ENCODE results near the gene SNTG2.

Gene SNTG2

GRCh38 chr2:959457-959856 lies 8.8 kb downstream of the SNTG2 start:
- H3K27ac Mint-ChIP-seq, result no peak overlapping the region
- no peak overlapping the region for H3K4me3 Mint-ChIP-seq
- H3K9me3 Mint-ChIP-seq, result no peaks in the 10 kb centered on the region
- no peaks in the 10 kb centered on the region for H3K36me3 Mint-ChIP-seq (ENCODE audit: low read depth)
- H3K27me3 Mint-ChIP-seq (ENCODE audit: low read depth), result peaks cover 17% of the 10 kb centered on the region
- TF ChIP-seq CTCF (IDR thresholded peaks at IDR 0.05; ENCODE audit: unreplicated experiment in 3 of 3), result no peak
- H3K4me1 Mint-ChIP-seq, result peaks cover 27% of the 10 kb centered on the region

GRCh38 chr2:960061-960736 lies 9.6 kb downstream of the SNTG2 start:
- H3K27me3 Mint-ChIP-seq (ENCODE audit: low read depth), result peaks cover 13% of the 10 kb centered on the region
- no peak overlapping the region for H3K27ac Mint-ChIP-seq
- no peaks in the 10 kb centered on the region for H3K9me3 Mint-ChIP-seq
- H3K36me3 Mint-ChIP-seq (ENCODE audit: low read depth), result no peaks in the 10 kb centered on the region
- no peak overlapping the region for H3K4me3 Mint-ChIP-seq
- no peak for TF ChIP-seq CTCF (IDR thresholded peaks at IDR 0.05; ENCODE audit: unreplicated experiment in 3 of 3)
- H3K4me1 Mint-ChIP-seq, result peaks cover 27% of the 10 kb centered on the region

- no peaks in the 10 kb centered on the region for H3K36me3 Mint-ChIP-seq (ENCODE audit: low read depth)
- H3K27me3 Mint-ChIP-seq (ENCODE audit: low read depth), result peaks cover 13% of the 10 kb centered on the region
- peaks cover 27% of the 10 kb centered on the region for H3K4me1 Mint-ChIP-seq
- no peak overlapping the region for H3K27ac Mint-ChIP-seq
- no peak for TF ChIP-seq CTCF (IDR thresholded peaks at IDR 0.05; ENCODE audit: unreplicated experiment in 3 of 3)
- H3K9me3 Mint-ChIP-seq, result no peaks in the 10 kb centered on the region
- H3K4me3 Mint-ChIP-seq, result no peak overlapping the region
Observed at GRCh38 chr2:961786-962185, 11.1 kb downstream of the SNTG2 start.

GRCh38 chr2:963876-964275 lies 13.2 kb downstream of the SNTG2 start:
- Mint-ChIP-seq H3K4me1 (peaks cover 27% of the 10 kb centered on the region), H3K27me3 (ENCODE audit: low read depth) (peaks cover 10% of the 10 kb centered on the region), H3K27ac (no peak overlapping the region), H3K9me3 (peaks cover 14% of the 10 kb centered on the region), H3K4me3 (no peak overlapping the region), H3K36me3 (ENCODE audit: low read depth) (no peaks in the 10 kb centered on the region)
- no peak for TF ChIP-seq CTCF (IDR thresholded peaks at IDR 0.05; ENCODE audit: unreplicated experiment in 3 of 3)

- Mint-ChIP-seq H3K4me1 (peaks cover 22% of the 10 kb centered on the region), H3K27me3 (ENCODE audit: low read depth) (peaks cover 10% of the 10 kb centered on the region), H3K36me3 (ENCODE audit: low read depth) (no peaks in the 10 kb centered on the region), H3K4me3 (no peak overlapping the region), H3K9me3 (peaks cover 17% of the 10 kb centered on the region), H3K27ac (no peak overlapping the region)
- no peak for TF ChIP-seq CTCF (IDR thresholded peaks at IDR 0.05; ENCODE audit: unreplicated experiment in 3 of 3)
Observed at GRCh38 chr2:964562-964961, 13.9 kb downstream of the SNTG2 start.

GRCh38 chr2:965640-966147 lies 15.0 kb downstream of the SNTG2 start:
- Mint-ChIP-seq H3K27me3 (ENCODE audit: low read depth) (peaks cover 8% of the 10 kb centered on the region), H3K36me3 (ENCODE audit: low read depth) (no peaks in the 10 kb centered on the region), H3K9me3 (peaks cover 22% of the 10 kb centered on the region), H3K4me3 (no peak overlapping the region), H3K4me1 (peaks cover 17% of the 10 kb centered on the region), H3K27ac (no peak overlapping the region)
- no peak for TF ChIP-seq CTCF (IDR thresholded peaks at IDR 0.05; ENCODE audit: unreplicated experiment in 3 of 3)

All from nephron (organoid).